Measurements from ENCODE around the gene STIP1.

DNA sequence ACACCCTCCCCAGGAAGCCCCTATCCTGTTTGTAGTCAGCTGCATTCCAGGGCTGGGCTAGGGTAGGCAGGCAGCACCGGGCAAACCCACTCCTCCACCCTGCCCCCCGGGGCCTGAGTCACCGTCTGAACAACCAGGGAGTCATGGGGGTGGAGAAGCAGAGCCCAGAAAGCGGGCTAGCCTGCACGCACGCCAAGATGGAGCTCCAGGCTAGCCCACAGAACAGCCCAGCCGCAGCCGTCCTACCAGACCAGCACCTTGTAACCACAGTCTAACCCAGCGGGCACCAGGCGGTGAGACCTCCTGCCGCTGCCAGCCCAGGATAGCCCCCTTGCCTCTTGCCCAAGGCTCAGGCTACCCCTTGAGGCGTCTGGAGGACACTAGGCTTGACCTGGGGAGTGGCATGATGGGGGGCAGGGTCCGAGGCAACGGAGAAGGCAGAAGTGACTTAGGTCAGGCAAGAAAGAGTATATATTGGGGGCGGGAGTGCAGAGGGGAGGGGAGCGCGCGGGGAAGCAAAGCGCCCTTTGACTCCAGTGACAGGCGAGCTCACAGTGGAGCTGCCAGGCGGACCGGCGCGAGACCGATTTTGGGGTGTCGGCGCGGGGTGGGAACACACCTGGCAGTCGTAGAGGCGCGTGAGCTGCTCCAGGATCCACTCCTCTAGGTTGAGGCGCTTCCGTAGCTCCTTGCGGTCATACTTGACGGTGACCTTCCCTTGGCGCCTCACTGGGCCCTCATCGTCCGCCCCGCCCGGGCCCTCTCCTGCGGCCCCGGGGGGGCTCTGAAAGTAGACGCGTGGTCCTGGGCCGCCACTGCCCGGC is 60.0 kb downstream of the STIP1 start:
- TF ChIP-seq, protein P1, sequence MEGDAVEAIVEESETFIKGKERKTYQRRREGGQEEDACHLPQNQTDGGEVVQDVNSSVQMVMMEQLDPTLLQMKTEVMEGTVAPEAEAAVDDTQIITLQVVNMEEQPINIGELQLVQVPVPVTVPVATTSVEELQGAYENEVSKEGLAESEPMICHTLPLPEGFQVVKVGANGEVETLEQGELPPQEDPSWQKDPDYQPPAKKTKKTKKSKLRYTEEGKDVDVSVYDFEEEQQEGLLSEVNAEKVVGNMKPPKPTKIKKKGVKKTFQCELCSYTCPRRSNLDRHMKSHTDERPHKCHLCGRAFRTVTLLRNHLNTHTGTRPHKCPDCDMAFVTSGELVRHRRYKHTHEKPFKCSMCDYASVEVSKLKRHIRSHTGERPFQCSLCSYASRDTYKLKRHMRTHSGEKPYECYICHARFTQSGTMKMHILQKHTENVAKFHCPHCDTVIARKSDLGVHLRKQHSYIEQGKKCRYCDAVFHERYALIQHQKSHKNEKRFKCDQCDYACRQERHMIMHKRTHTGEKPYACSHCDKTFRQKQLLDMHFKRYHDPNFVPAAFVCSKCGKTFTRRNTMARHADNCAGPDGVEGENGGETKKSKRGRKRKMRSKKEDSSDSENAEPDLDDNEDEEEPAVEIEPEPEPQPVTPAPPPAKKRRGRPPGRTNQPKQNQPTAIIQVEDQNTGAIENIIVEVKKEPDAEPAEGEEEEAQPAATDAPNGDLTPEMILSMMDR (IDR thresholded peaks at IDR 0.05; ENCODE audit: low read length), result no peak
- TF ChIP-seq EZH2 (IDR thresholded peaks at IDR 0.05; ENCODE audit: borderline replicate concordance, low read length), result no peak

Data from OCI-LY1 (cell line).